Fibroblast of skin of left biceps (primary cell): ENCODE data around the gene EDN1.
A peak's percentile ranks its signal among the peaks of the same experiment; 100 is the strongest.

ENCODE experiments used
- DNase-seq, 2 experiments: peaks; one replicate each; pipeline ENCODE4 v3.0.0-alpha.2; 2013; ENCODE audit warnings: low read depth in 2 of 2

Gene EDN1

GRCh38 chr6:12289933-12290820 is at the start of gene EDN1:
Gene EDN1, plus strand, starts transcription at chr6:12290361. Its CDS starts 269 bp downstream, at chr6:12290630.
- DNase-seq, result peak in 1 of 2 experiments; percentile 47

DNA sequence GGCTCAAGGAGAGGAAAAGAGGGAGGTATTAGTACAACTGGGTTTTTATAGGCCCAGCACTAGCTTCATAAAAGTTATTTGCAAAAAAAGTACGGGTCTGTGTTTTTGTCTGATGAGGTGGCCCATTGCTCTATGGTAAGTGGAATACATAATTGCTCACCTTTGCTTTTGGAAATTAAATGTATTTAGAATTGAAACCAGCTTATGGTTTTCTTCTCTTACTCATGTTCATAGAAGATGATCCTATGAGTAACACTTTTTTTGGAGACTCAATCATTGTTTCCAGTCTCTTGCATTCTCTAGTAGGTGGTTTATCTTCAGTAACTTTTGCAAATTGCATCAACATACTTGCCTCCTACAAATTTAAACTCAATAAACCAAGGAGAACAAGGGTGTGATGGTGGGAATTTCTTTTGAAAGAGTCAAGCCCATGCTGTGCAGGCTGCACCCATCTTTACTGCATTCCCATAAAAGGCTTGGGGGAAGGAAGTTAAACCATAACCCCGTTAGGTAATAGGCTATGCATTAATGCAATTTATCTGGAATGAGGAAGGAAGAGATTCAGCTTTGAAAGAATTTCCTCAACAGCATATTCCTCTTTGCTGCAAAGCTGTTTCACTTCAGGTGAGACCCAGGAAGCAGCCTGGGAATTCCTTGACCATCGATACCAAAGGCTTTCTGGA is 48.5 kb upstream of the EDN1 start:
- no peak for DNase-seq

DNA sequence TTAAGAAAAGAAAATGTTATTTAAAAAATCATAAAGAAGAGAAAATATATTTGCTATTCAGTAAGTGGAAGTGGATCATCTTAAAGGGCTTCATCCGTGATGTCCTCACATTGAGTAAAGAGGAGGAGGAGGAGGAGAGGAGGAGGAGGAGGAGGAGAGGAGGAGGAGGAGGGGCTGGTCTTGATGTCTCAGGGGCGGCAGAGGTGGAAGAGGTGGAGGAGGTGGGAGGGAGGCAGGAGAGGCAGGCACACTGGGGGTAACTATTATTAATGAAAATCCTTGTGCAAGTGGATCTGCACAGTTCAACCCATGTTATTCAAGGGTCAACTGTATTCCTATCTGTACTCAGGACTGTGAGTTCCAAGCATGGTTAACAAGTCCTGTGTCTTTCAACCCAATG is 47.0 kb upstream of the EDN1 start:
- no peak for DNase-seq

DNA sequence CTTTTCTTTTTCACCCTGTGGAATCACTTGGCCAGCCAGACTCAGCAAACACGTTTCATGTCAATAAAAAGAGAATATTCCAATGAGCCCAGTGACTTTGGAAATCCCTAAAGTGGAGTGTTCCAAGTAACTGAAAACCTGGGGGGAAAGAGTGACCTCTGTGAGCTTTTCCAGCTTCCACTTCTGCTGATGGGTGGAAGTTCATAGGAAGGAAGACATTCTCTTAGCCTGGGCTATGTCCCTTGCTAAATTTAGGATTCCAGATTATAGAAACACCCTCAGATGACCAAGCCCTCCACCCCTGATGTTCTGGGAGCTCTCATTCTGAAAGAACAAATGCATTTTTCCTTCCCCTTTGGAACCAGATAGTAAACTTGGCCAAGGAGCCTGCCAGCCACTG is 44.8 kb upstream of the EDN1 start:
- DNase-seq, result no peak

DNA sequence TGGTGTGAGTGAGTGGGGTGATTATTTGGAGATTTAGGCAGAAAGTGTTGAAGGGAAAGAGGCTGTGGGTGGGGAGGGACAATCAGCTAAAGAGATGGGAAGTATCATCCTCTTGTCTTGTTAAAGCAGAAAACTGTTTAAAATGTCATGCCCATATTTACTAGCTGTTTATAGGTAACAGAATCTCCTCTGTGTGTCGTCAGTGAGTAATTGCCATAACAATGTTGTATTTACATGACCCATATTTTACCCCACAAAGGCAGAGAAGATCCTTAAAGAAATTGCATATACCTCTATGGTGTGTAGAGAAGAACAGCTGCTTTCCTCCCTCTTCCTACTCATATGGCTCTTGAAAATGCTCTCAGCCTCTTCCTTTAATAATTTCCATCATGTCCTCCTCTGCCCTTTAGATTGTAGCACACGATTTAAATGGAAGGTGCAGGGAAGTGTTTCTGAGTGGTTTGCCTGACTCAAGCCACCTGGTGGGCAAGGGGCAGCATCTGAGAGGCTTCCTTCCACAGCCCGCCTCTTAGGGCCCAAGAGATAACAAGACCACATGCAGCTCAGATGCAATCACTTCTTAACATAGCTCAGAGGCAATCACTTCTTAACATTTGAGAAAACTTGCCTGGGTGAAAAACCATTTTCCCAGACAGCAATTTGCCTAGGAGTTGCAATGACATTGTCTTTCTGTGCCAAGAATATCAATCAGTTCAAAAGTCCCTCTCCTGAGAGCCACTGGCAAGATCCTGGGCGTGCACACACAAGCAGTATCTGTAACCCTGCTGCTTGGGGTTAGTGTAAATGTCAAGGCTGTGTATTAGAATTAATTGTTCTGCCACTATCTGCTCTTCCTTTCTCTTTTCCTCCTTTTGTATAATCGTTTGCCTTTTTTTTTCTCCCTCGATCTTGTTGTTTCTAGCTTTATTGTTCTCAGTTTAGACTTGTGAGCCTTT is 44.1 kb upstream of the EDN1 start:
- no peak for DNase-seq

DNA sequence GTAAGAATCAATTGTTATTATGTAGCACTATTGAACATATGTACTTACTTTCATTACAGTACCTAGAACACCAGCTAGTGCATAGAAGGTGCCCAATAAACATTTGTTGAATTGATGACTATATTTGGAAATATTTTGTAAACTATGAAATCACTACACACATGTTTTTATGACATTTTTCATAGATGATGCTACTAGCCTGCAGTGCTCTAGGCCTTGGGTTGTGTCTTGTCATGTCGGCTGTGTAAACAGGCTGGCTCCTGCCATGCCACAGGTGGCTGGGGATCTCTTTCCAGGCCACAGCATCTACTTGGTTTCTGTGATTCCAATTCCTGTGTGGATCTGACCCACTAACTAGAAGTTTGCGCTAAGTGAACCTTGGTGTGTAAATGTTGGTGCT is 43.3 kb upstream of the EDN1 start:
- no peak for DNase-seq

DNA sequence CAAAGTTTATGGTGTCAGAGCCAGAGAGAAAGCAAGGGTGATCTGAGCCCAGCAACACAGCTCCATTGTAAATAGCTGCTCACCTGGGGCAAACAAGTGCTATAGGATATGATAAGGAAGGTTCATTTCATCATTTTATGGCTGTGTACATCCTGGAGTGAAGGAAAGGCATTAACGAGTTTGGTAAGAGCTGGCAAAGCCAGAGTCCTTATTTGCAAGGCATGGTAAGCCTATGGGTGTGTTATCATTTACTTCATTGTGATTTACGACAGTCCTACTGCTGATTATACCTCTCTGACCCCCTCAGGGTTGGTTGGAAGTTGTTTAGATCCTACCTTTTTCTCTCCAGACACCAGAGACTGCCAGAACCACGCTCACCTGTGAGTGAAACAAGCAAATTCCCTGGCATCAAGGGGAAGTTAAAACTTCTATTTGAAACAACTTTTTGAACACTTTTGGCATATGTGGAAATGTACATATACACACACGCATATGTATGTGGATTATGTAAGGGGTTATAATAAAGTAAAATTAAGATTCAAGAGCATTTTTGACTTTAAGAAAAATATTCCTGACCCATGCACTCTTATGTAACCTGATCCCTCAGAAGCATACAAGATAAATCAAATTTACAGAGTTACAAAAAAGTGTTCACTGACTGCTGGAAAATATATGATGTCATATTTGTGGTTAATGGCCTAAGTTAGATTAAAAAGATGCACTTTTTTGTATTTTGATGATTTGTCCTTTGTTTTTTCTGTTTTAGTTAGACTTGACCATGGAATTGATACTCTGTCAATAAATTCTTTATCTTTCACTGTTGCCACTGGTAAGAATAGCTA is 40.4 kb upstream of the EDN1 start:
- DNase-seq, result no peak

- no peak for DNase-seq
These were observed 39.8 kb upstream of the EDN1 start for GRCh38 chr6:12250383-12250770.

GRCh38 chr6:12254210-12254609 is 36.0 kb upstream of the EDN1 start:
- no peak for DNase-seq

DNA sequence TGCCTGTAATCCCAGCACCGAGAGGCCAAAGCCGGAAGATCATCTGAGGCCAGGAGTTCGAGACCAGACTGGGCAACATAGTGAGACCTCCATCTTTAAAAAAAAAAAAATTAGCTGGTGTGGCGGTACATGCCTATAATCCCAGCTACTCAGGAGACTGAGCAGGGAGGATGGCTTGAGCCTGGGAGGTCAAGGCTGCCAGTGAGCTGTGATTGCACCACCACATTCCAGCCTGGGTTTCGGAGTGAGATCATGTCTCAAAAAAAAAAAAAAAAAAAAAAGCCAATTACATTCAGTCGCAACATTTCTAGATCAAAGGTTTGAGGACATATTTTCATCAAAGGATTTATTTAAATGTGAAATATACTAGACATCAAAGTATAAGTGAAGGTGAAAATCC is 32.0 kb upstream of the EDN1 start:
- DNase-seq, result no peak

DNA sequence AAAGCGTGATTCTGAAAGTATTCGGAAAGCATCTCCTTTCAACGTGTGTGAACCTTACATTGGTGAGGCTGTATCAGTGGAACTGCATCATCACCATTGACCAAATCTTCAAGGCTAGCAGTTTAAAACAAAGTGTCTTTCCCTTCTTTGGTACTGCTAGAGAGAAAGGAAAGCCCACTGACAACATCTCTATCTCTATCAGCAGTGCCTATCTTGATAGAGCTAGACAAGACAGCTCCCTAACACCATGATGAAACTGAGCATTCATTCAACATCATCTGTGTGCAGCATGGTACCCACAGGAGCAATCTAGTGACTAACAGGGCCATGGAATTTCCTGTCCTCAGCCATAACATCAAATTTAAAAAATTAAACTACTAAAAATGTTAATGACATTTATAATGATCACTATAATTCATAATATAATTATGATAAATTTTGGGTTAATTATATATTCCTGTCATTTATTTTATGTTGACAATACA is 31.5 kb upstream of the EDN1 start:
- DNase-seq, result no peak

- no peak for DNase-seq
These were observed 29.6 kb upstream of the EDN1 start for GRCh38 chr6:12260458-12261093.

DNA sequence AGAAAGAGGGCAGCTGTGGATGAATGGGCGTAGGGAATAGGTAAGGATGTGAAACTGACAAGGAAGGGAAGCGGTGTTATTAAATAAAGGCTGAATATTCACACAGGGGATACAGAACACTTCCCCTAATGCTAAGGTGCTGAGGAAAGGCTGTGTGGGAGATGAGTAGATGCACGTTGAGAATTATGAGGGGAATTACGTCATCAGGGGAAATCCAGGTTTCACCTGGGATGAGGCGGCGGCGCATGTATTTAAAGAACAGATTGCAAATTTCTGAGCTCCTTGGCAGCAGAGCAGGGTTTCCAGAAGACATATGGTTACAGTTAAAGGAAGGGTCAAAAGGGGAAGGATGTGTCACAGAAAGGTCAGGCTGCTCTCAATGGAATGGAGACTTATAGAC is 28.7 kb upstream of the EDN1 start:
- DNase-seq, result no peak

GRCh38 chr6:12262236-12263061 is 27.7 kb upstream of the EDN1 start:
- no peak for DNase-seq

DNA sequence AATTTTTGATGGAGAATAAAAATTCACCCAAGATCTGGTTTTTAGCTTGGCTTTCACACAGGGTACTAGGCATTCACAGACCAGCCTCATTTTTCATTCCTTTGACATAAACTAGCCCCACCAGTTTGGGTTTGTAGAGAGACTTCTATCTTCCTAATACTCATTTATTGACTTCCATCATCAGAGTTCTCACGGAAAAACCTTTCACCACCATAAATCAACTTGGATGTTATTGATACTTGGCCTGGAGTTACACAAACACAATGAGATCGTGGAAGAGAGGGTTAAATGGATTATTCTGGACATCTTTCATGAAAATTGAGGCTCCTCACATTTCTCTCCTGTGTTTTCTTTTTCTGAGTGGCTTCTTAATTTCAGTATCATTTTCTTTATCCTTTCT is 26.8 kb upstream of the EDN1 start:
- no peak for DNase-seq

DNA sequence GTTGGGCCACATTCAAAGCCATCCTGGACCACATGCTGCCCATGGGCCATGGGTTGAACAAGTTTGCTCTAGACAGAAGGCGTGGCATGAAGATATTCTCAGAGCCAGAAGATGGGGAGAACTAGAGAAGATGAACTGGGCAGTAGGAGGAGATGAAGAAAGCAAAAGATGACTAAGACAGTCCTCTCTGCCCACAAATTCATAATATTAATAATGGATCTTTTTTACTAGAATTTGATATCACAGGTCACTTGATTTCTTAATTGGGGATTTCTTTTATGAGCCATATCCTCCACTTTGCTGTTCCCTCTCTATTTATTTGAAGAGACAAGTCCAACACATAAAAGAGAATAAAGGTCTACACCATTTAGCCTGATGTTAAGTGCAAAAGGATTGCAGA is 25.5 kb upstream of the EDN1 start:
- DNase-seq, result no peak

DNA sequence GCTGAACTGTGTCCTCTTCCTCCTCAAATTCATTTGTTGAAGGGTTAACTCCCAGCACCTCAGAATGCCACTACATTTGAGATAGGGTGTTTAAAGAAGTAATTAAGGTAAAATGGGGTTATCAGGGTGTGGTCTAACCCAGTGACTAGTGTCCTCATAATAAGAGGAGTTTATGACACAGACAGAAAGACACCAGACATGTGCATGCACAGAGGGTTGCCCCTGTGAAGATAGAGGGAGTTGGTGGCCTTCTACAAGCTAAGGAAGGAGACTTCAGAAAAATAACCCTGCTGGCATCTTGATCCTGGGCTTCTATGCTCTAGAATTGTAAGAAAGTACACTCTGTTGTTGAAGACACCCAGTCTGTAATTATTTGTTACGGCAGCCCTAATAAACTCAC is 24.9 kb upstream of the EDN1 start:
- no peak for DNase-seq

DNA sequence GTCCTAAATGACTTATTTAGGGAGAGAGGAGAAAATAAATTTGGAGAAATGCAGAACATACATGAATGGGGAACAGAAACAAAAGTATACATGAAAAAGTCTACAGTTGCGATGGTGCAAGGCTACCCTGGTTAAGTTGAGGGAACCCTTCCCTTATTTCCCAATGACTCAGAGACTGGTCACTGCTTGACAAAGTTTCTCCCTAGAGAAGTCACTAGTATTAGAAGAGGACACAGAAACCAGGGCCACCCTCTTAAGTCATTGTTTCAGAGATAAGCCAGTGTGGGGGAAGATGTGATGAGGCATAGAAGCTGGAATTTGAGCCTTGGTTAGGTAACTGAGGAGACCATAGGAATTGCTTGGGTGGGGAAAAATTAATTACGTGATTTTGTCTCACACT is 24.4 kb upstream of the EDN1 start:
- DNase-seq, result no peak

DNA sequence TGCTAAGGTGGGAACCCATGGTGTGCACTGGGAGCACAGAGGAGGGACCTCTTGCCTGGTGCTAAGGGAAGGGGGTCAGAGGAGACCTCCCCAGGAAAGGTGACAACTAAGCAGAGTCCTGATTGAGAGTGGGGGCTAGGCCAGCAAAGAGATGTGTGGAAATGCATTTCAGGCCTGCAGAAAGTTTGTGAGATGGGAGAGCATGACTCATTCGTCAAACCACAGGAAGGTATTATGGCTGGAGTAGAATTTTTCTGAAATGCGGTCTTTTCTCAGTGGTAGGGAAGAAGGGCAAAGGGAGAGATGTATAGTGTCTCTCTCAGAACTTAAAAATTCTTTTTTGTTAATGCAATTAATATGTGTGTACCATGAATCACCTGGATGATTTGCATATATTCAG is 23.6 kb upstream of the EDN1 start:
- peak; percentile 61 to 67 for DNase-seq

GRCh38 chr6:12269110-12269509 is 21.1 kb upstream of the EDN1 start:
- no peak for DNase-seq
